Mucosa of gallbladder (tissue), 1 donor: ENCODE measurements around the gene SH2D3C. TPM values are rescaled to one million over a fixed set of nuclear protein-coding genes. Genes with fewer than 3 reads are reported as not detected.
"Not testable (repeated sequence)": the region's sequence is repeated elsewhere in the genome, so short reads cannot be mapped to it uniquely, and the experiment has no call there.

Experiments
- DNase-seq: peaks from one replicate; pipeline ENCODE4 v3.0.0-alpha.2; 2020; ENCODE audit warnings: low spot score
- total RNA-seq: library from RNA; stranded (reverse); gene quantifications from one replicate; pipeline ENCODE4 v1.2.1, GENCODE V29; 2021
- donor health status: DM: no; HTN: no; CAD: no.

Gene SH2D3C
- total RNA-seq, 1 donor from 2014 or later = 9.1 TPM

- peak; percentile 61 for DNase-seq
These were observed 4.9 kb upstream of the SH2D3C start for GRCh38 chr9:127783111-127784008.

GRCh38 chr9:127781806-127782205 lies 3.3 kb upstream of the SH2D3C start:
- DNase-seq = no peak

GRCh38 chr9:127780909-127781308 lies 2.4 kb upstream of the SH2D3C start:
- not testable (repeated sequence) for DNase-seq

GRCh38 chr9:127780126-127780885 lies 1.8 kb upstream of the SH2D3C start:
- DNase-seq = no peak

- no peak for DNase-seq
These were observed 893 bp upstream of the SH2D3C start for GRCh38 chr9:127779136-127779981.

GRCh38 chr9:127777368-127777980 lies 992 bp downstream of the SH2D3C start:
- no peak for DNase-seq

GRCh38 chr9:127776924-127777289 lies 1.6 kb downstream of the SH2D3C start:
- DNase-seq = no peak

- DNase-seq = no peak
These were observed 2.1 kb downstream of the SH2D3C start for GRCh38 chr9:127776195-127776923.

GRCh38 chr9:127773981-127774380 lies 4.5 kb downstream of the SH2D3C start:
- DNase-seq = no peak

- DNase-seq = no peak
These were observed 5.2 kb downstream of the SH2D3C start for GRCh38 chr9:127773272-127773671.

GRCh38 chr9:127772603-127773002 lies 5.9 kb downstream of the SH2D3C start:
- DNase-seq = no peak

GRCh38 chr9:127771570-127772189 lies 6.8 kb downstream of the SH2D3C start:
- DNase-seq = no peak

GRCh38 chr9:127770905-127771569 lies 7.4 kb downstream of the SH2D3C start:
- DNase-seq = peak; percentile 98

GRCh38 chr9:127770583-127770904 lies 7.9 kb downstream of the SH2D3C start:
- DNase-seq = no peak

- no peak for DNase-seq
These were observed 8.4 kb downstream of the SH2D3C start for GRCh38 chr9:127769929-127770582.

GRCh38 chr9:127769101-127769500 lies 9.4 kb downstream of the SH2D3C start:
- DNase-seq = no peak

- no peak for DNase-seq
These were observed 9.8 kb downstream of the SH2D3C start for GRCh38 chr9:127768698-127769097.

- DNase-seq = no peak
These were observed 10.5 kb downstream of the SH2D3C start for GRCh38 chr9:127767909-127768331.

- no peak for DNase-seq
These were observed 11.1 kb downstream of the SH2D3C start for GRCh38 chr9:127767410-127767809.
